HG03139 (cell line): ENCODE data around the gene EIF4G3.
"Not testable (repeated sequence)": the region's sequence is repeated elsewhere in the genome, so short reads cannot be mapped to it uniquely, and the experiment has no call there.

Experiments
- ATAC-seq: cut with Tn5 transposase; IDR thresholded peaks from one replicate; pipeline ENCODE4 v1.9.1; 2021; ENCODE audit not compliant: unreplicated experiment

EIF4G3 gene

GRCh38 chr1:20885121-20885520 is 291.6 kb downstream of the EIF4G3 start:
- ATAC-seq, result no peak

- ATAC-seq, result no peak
Observed at GRCh38 chr1:20884513-20884912, 292.2 kb downstream of the EIF4G3 start.

DNA sequence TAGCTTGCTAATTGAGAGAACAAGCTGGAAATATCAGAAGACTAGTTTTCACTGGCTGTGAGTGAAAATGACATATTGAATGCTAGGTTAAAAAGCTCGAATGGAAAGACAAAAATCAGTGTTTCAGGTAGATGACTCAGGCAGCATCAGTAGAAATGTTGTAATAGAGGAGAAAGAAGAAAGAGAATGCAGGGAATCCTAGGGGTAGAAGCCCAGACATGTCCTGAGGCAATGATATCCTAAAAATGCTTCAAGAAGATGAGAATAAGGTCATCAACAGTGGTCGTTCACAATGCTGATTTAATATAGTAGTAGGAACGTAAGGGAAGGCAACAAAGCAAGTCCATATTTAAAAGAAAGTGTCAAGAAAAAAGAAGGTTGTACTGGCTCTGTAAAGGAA is 292.9 kb downstream of the EIF4G3 start:
- no peak for ATAC-seq

GRCh38 chr1:20882837-20883236 is 293.9 kb downstream of the EIF4G3 start:
- no peak for ATAC-seq

- no peak for ATAC-seq
Observed at GRCh38 chr1:20878799-20879198, 297.9 kb downstream of the EIF4G3 start.

DNA sequence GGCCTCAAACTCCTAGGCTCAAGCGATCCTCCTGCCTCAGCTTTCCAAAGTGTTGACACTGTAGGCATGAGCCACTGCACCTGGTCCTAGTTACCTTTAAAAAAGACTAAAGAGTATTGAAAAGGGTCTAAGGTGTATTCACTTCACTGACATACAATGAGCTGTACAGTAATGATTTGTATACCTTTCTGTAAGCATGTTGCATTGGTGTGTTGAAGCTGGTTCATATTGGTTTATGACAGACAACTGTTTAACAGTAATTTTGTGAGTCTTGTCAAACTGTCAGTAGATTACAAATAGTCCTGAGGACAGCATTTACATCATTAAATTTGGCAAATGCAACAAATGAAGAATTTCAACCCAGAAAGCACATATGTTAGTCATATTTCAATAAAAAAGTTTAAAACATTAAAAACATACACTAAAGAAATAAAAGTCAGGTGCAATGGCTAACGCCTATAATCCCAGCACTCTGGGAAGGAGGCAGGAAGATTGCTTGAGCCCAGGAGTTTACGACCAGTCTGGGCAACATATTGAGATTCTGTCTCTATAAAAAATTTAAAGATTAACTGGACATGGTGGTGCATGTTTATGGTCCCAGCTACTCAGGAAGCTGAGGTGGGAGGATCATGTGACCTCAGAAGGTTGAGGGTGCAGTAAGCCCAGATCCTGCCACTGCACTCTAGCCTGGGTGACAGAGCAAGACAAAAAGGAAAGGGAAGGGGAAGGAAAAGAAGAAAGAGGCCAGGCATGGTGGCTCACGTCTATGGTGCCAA is 301.3 kb downstream of the EIF4G3 start:
- ATAC-seq, result no peak

DNA sequence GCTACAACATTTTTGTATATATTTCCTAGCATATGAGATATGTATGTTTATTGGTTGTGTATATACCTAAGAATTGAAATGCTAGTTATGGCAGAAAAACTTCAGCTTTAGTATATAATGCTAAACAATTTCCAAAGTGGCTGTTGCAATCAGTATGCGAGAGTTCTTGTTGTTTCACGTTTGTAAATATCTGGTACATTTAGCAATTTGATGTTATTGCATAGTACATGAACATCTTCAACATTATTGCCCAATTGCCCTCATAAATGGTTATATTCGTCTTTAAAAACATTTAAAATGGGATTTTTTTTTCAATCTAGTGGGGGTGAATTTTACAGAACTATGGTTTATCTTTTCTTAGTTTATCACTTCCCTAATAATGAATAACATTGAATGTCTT is 303.4 kb downstream of the EIF4G3 start:
- no peak for ATAC-seq

DNA sequence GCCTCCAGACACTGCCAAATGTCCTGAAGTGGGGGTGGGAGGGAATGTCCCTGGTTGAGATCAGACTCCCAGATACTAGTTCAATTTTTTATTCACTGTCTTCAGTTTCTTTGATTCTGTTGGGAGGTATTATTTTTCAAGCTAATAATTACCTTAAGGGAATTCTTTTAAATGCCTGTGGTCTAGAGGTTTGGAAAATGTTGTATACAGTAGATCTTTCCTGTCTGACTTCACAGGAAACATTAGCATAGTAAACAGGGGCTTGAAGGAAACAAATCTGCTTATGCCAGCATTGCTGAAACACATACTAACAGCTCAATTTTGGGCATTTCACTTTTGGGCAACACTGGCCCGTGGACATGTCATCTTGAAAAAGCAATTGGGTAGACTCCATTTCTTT is 305.3 kb downstream of the EIF4G3 start:
- ATAC-seq, result no peak

DNA sequence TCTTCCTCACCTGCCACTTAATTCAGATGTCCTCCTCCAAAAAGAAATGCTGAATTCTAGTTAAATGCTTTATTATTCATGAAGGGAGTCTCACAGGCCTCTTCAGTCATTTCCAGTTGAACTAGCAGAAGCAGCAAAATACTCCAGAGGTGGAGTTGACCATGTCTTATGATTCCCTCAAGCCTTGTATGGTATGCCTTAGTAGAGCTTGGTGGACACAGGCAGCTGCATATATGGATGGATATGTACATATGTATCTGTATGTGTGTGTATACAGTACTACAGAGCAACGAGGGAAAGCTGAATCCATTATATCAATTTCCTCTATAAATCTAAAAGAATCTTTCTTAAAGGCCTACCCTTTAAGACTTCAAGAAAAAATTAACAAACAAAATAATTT is 306.0 kb downstream of the EIF4G3 start:
- ATAC-seq, result no peak

- ATAC-seq, result no peak
Observed at GRCh38 chr1:20868263-20868662, 308.4 kb downstream of the EIF4G3 start.

DNA sequence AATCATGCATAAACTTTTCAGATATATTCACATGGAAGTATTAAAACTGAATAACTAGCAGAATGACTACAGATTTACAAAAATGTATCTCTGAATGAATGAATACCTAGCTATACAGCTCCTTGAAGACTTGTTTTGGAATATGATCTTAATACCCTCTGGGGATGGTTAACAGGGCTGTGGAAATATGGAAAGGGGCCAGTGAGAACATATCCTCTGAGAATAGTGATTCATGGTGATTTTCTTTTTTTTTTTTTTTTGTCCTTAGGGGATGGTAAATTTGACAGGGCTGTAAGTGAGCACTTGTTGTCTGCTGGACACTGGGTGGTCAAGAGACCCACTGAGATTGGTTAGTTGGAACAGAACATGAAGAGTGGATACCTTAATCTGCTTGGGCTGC is 308.9 kb downstream of the EIF4G3 start:
- ATAC-seq, result no peak

DNA sequence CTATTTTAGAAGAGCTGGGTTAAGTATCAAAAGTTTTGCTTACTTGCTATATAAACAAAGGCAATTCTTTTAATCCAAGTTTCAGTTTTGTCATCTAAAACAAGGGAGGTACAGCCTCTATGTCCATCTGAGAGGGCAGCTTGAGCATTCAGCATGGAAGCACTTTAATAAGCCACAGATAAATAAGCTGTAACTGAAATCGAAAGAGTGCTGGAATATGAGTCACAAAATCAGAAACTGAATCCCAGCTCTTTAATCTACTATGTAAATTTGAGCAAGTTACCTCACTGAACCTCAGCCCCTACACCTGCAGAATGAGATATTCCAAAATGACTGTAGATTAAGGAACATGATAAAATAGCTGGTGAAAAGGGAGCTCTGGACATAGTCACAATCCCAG is 309.6 kb downstream of the EIF4G3 start:
- no peak for ATAC-seq

- no peak for ATAC-seq
Observed at GRCh38 chr1:20865001-20865400, 311.7 kb downstream of the EIF4G3 start.

- ATAC-seq, result no peak
Observed at GRCh38 chr1:20854529-20854928, 322.2 kb downstream of the EIF4G3 start.

GRCh38 chr1:20851791-20852190 is 324.9 kb downstream of the EIF4G3 start:
- ATAC-seq, result not testable (repeated sequence)

DNA sequence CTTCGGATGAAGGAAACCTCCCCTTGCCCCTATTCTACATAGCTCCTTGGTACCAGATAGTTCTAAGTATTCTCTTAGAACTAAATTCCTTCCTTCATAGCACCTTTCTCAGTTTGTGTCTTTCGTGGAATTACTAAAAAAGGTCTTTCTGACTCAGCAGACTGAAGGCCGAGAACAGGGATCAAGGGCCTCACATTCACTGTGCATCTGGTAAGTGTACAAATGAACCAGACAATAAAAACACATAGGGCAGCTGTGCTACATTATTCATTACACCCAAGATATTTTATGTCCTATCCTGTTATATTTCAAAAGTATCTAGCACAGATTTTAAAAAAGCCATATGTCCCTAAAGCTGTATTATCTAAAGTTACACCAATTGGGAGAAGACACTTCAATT is 326.7 kb downstream of the EIF4G3 start:
- ATAC-seq, result no peak

GRCh38 chr1:20849100-20849499 is 327.6 kb downstream of the EIF4G3 start:
- no peak for ATAC-seq

DNA sequence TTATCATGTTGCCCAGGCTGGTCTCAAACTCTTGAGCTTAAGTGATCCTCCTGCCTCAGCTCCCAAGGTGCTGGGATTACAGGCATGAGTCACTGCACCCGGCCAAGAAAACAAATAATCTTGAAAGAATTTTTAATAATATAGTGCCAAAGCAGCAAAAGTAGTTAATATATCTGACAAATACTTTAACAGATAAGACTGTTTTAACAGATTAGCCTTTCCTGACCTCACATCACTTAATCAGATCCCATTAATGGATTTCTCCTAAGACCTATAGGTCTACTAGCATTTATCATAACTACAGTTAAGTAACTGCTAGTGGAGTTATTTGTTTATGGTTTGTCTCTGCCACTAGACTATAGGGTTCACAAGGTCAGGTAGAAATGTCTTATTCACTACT is 328.5 kb downstream of the EIF4G3 start:
- ATAC-seq, result no peak

GRCh38 chr1:20847611-20848080 is 329.1 kb downstream of the EIF4G3 start:
- no peak for ATAC-seq

DNA sequence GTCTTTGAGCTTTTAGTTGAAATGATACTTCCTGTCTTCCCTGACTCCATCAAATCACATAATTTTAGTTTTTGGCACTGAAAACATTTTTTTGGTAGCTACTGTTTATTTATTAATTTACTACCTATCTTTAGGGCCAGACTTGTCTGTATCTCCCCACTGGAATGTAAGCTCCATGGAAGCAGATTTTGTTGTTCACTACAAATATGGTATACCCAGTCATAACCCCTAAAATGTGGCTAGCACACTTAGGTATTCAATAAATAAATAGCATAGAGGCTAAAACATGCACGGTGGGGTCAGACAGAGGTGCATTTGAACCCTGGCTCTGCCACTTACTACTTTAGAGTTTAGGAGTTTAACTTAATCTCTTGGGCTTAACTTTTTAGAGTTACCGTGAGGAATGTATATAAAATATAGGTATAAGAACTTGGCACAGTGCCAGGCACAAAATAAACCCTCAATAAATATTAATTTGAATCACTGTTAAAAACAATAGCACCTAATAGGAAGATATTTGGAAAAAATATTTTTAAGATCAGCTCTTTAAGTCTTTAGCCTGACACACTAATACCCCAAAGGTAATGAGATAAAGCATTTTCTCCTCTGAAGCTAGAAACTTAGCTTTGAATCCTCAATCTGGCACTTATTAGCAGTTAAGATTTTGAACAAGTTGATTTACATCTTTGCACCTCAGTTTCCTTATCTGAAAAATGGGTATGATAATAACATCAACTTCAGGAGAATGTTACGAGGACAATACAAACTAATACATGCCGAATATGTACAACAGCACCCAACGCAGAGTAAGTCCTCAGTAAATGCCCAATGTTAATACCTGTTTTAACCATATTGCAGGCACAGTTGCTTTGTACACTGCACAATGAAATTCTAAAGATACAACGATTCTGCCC is 330.0 kb downstream of the EIF4G3 start:
- no peak for ATAC-seq

DNA sequence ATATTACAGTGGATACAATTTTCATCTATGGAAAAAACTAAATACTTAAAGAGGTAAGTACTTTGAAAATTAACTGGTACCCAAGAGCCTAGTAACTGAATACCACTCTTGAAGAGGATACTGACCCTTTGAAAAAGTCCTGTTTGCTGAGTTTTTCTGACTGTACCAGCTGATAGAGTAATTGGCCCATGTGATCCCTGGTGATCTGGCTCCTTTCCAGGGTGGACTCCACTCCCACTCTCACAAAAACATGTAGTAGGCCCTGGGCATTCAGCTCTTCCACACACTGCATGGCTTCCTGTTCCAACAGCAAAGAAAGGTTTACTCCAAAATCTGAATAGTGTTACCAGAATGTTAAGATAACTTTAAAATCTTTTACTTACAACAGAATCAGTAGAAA is 336.0 kb downstream of the EIF4G3 start:
- no peak for ATAC-seq

GRCh38 chr1:20837554-20838192 is 339.0 kb downstream of the EIF4G3 start:
- ATAC-seq, result no peak
